ENCODE measurements around the gene LSS. TPM values are rescaled to one million over a fixed set of nuclear protein-coding genes. Genes with fewer than 3 reads are reported as not detected.
A peak's percentile ranks its signal among the peaks of the same experiment; 100 is the strongest.

LSS gene
- total and polyA plus RNA-seq, 2 experiments from 2014 or later, result 55.0 to 237 TPM

DNA sequence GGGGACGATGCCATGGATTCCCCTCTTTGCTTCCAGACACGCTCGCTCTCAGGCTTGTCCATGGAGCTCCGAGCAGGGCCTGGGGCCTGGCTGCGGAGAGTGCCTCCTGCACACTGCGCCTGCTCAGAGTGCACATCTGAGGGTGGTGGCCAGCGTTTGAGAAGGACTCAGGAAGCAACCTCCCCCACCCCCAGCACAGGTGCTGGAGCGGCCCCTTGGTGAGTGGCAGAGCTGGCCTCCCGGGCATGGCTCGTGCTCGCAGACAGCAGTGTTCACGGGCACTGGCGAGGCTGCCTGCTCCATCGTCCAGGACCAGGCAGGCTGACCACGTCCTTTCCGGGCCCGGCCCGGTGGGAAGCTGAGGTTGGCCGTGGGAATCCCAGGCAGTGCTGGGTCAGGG is 47.1 kb downstream of the LSS start (continued):
- TF ChIP-seq CREB1 (CRISPR knock-in tag; IDR thresholded peaks at IDR 0.05; ENCODE audit: low read depth) (no peak), NANOG (IDR thresholded peaks at IDR 0.05; ENCODE audit: borderline replicate concordance) (no peak), JUNB (IDR thresholded peaks at IDR 0.05; ENCODE audit: unreplicated experiment) (no peak), ZNF114 (CRISPR knock-in tag; IDR thresholded peaks at IDR 0.05) (no peak)
- TF ChIP-seq, protein P1, sequence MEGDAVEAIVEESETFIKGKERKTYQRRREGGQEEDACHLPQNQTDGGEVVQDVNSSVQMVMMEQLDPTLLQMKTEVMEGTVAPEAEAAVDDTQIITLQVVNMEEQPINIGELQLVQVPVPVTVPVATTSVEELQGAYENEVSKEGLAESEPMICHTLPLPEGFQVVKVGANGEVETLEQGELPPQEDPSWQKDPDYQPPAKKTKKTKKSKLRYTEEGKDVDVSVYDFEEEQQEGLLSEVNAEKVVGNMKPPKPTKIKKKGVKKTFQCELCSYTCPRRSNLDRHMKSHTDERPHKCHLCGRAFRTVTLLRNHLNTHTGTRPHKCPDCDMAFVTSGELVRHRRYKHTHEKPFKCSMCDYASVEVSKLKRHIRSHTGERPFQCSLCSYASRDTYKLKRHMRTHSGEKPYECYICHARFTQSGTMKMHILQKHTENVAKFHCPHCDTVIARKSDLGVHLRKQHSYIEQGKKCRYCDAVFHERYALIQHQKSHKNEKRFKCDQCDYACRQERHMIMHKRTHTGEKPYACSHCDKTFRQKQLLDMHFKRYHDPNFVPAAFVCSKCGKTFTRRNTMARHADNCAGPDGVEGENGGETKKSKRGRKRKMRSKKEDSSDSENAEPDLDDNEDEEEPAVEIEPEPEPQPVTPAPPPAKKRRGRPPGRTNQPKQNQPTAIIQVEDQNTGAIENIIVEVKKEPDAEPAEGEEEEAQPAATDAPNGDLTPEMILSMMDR (conservative IDR thresholded peaks at IDR 0.05; ENCODE audit: low read depth in 2 of 2), result no peak
- TF ChIP-seq, protein P2, sequence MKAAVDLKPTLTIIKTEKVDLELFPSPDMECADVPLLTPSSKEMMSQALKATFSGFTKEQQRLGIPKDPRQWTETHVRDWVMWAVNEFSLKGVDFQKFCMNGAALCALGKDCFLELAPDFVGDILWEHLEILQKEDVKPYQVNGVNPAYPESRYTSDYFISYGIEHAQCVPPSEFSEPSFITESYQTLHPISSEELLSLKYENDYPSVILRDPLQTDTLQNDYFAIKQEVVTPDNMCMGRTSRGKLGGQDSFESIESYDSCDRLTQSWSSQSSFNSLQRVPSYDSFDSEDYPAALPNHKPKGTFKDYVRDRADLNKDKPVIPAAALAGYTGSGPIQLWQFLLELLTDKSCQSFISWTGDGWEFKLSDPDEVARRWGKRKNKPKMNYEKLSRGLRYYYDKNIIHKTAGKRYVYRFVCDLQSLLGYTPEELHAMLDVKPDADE (IDR thresholded peaks at IDR 0.05), result no peak

DNA sequence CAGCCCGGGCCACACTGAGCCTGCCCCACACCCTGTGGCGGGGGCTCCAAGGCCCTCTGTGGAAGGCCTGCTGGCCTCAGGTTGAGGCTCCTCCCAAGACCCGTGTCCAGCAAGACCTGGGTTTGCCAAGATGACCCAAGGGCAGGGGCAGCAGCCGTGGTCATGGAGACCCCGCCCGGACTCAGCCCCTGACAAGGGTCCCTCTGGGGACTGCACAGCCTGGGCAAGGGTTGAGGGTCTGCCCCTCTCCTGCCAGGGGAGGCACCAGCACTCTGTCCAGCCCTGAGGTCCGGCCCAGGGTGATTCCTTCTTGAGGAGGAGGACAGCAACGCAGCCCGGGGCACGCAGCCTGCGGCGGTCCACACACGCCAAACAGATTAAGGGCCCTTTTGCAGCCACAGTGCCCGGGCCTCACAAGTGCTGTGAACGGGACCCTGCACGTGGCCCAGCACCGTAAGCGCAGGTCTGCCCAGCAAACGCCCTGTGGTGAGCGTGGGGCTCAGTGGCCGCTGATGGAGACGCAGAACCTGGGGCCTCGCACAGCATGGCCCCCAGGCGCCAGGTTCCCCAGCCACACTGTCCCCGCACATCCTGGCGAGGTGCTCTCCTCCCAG is 47.7 kb downstream of the LSS start:
- Mint-ChIP-seq H3K27ac (no peak overlapping the region), H3K36me3 (ENCODE audit: low read depth) (peaks cover 19% of the 10 kb centered on the region), H3K9me3 (peaks cover 8% of the 10 kb centered on the region; the same call in 1 of the 3 replicates), H3K4me3 (no peak overlapping the region), H3K27me3 (ENCODE audit: insufficient read depth, low read depth, poor library complexity) (peaks cover 5% of the 10 kb centered on the region), H3K4me1 (peaks cover 20% of the 10 kb centered on the region)
- H4K20me1 ChIP-seq (replicated peaks; ENCODE audit: insufficient read depth), result 0 out of 2 replicates have a peak, but pooled peaks cover 8% of the 10 kb centered on the region
- no peaks in the 10 kb centered on the region for H3K9me2 ChIP-seq (ENCODE audit: insufficient read depth)
- DNase-seq (ENCODE audit: low spot score), result no peak
- H3K4me2 ChIP-seq, result no peak overlapping the region
- H3K36me3 ChIP-seq (ENCODE audit: insufficient read depth), result no peaks in the 10 kb centered on the region
- H3K4me3 ChIP-seq, result no peak overlapping the region
- H3K27ac ChIP-seq (ENCODE audit: low read depth), result peak overlapping the region; percentile 63; the same call in 1 of the 2 replicates
- H3F3A ChIP-seq (replicated peaks; ENCODE audit: low read depth), result no peaks in the 10 kb centered on the region
- peaks cover 8% of the 10 kb centered on the region; the same call in 1 of the 2 replicates for H3K4me1 ChIP-seq (ENCODE audit: insufficient read depth)
- no peak overlapping the region for H2AFZ ChIP-seq
- peaks cover 44% of the 10 kb centered on the region for H3K79me2 ChIP-seq (replicated peaks; ENCODE audit: insufficient read depth)
- H3K27me3 ChIP-seq (ENCODE audit: insufficient read depth), result no peaks in the 10 kb centered on the region
- ATAC-seq, result no peak
- TF ChIP-seq NANOG (IDR thresholded peaks at IDR 0.05; ENCODE audit: borderline replicate concordance) (no peak), EZH2 (IDR thresholded peaks at IDR 0.05; ENCODE audit: low read depth, unreplicated experiment) (no peak), ZNF331 (CRISPR knock-in tag; IDR thresholded peaks at IDR 0.05; ENCODE audit: low read depth) (no peak), ZNF114 (CRISPR knock-in tag; IDR thresholded peaks at IDR 0.05) (no peak), CREB1 (CRISPR knock-in tag; IDR thresholded peaks at IDR 0.05; ENCODE audit: low read depth) (no peak)
- TF ChIP-seq, protein P3, sequence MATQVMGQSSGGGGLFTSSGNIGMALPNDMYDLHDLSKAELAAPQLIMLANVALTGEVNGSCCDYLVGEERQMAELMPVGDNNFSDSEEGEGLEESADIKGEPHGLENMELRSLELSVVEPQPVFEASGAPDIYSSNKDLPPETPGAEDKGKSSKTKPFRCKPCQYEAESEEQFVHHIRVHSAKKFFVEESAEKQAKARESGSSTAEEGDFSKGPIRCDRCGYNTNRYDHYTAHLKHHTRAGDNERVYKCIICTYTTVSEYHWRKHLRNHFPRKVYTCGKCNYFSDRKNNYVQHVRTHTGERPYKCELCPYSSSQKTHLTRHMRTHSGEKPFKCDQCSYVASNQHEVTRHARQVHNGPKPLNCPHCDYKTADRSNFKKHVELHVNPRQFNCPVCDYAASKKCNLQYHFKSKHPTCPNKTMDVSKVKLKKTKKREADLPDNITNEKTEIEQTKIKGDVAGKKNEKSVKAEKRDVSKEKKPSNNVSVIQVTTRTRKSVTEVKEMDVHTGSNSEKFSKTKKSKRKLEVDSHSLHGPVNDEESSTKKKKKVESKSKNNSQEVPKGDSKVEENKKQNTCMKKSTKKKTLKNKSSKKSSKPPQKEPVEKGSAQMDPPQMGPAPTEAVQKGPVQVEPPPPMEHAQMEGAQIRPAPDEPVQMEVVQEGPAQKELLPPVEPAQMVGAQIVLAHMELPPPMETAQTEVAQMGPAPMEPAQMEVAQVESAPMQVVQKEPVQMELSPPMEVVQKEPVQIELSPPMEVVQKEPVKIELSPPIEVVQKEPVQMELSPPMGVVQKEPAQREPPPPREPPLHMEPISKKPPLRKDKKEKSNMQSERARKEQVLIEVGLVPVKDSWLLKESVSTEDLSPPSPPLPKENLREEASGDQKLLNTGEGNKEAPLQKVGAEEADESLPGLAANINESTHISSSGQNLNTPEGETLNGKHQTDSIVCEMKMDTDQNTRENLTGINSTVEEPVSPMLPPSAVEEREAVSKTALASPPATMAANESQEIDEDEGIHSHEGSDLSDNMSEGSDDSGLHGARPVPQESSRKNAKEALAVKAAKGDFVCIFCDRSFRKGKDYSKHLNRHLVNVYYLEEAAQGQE (IDR thresholded peaks at IDR 0.05; ENCODE audit: unreplicated experiment), result no peak
- TF ChIP-seq, protein P2 (IDR thresholded peaks at IDR 0.05), result no peak
